Osteocyte (in vitro differentiated cells): ENCODE measurements around the gene PTTG1. TPM values are rescaled to one million over a fixed set of nuclear protein-coding genes. Genes with fewer than 3 reads are reported as not detected.

Source experiments
- DNase-seq: peaks from one replicate; pipeline ENCODE4 v3.0.0; 2021; ENCODE audit warnings: mixed read lengths; ENCODE audit not compliant: unreplicated experiment; ENCODE audit errors: extremely low spot score
- H3K27ac Mint-ChIP-seq: one replicate; pipeline ENCODE4 v1.8.0; 2021; ENCODE audit warnings: mild to moderate bottlenecking, mixed read lengths; ENCODE audit not compliant: unreplicated experiment
- H3K27me3 Mint-ChIP-seq: one replicate; pipeline ENCODE4 v1.8.0; 2021; ENCODE audit warnings: mixed read lengths; ENCODE audit not compliant: unreplicated experiment
- H3K36me3 Mint-ChIP-seq: one replicate; pipeline ENCODE4 v1.8.0; 2021; ENCODE audit warnings: mixed read lengths; ENCODE audit not compliant: unreplicated experiment
- H3K4me1 Mint-ChIP-seq: one replicate; pipeline ENCODE4 v1.8.0; 2021; ENCODE audit warnings: mixed read lengths; ENCODE audit not compliant: unreplicated experiment
- H3K4me3 Mint-ChIP-seq: one replicate; pipeline ENCODE4 v1.8.0; 2021; ENCODE audit warnings: mild to moderate bottlenecking, moderate library complexity, mixed read lengths; ENCODE audit not compliant: unreplicated experiment
- H3K9me3 Mint-ChIP-seq: one replicate; pipeline ENCODE4 v1.8.0; 2021; ENCODE audit warnings: mixed read lengths; ENCODE audit not compliant: unreplicated experiment
- CTCF ChIP-seq: fragments of 200-600 bp; sonication (generic); IDR thresholded peaks from 2 replicates; pipeline ENCODE4 v1.5.0; 2021; ENCODE audit warnings: antibody characterized with exemption, mild to moderate bottlenecking, moderate library complexity
- total RNA-seq: library from RNA; stranded (reverse); gene quantifications from 2 replicates; pipeline ENCODE4 v1.2.1, GENCODE V29; 2021

PTTG1 gene
- total RNA-seq, 1 donor from 2014 or later = 20.7 TPM

- no peak overlapping the region for H3K27ac Mint-ChIP-seq
- no peak overlapping the region for H3K4me3 Mint-ChIP-seq
- H3K9me3 Mint-ChIP-seq = no peaks in the 10 kb centered on the region
- no peaks in the 10 kb centered on the region for H3K36me3 Mint-ChIP-seq
- H3K27me3 Mint-ChIP-seq = peaks cover 9% of the 10 kb centered on the region
- peaks cover 4% of the 10 kb centered on the region for H3K4me1 Mint-ChIP-seq
- no peak for DNase-seq
- no peak for TF ChIP-seq CTCF
Observed at GRCh38 chr5:160466116-160466515, 44.5 kb downstream of the PTTG1 start.

- no peak for TF ChIP-seq CTCF
- Mint-ChIP-seq H3K27me3 (peaks cover 9% of the 10 kb centered on the region), H3K27ac (no peak overlapping the region), H3K9me3 (no peaks in the 10 kb centered on the region), H3K4me3 (no peak overlapping the region), H3K36me3 (no peaks in the 10 kb centered on the region), H3K4me1 (peaks cover 4% of the 10 kb centered on the region)
- DNase-seq = no peak
Observed at GRCh38 chr5:160466889-160467554, 45.4 kb downstream of the PTTG1 start.

GRCh38 chr5:160467555-160468362, 46.1 kb downstream of the PTTG1 start:
- peaks cover 9% of the 10 kb centered on the region for H3K27me3 Mint-ChIP-seq
- H3K9me3 Mint-ChIP-seq = no peaks in the 10 kb centered on the region
- peaks cover 4% of the 10 kb centered on the region for H3K4me1 Mint-ChIP-seq
- H3K36me3 Mint-ChIP-seq = no peaks in the 10 kb centered on the region
- no peak overlapping the region for H3K4me3 Mint-ChIP-seq
- no peak overlapping the region for H3K27ac Mint-ChIP-seq
- no peak for TF ChIP-seq CTCF
- DNase-seq = no peak

- TF ChIP-seq CTCF = no peak
- Mint-ChIP-seq H3K27me3 (peaks cover 9% of the 10 kb centered on the region), H3K36me3 (no peaks in the 10 kb centered on the region), H3K27ac (no peak overlapping the region), H3K9me3 (no peaks in the 10 kb centered on the region), H3K4me1 (peaks cover 4% of the 10 kb centered on the region), H3K4me3 (no peak overlapping the region)
- DNase-seq = no peak
Observed at GRCh38 chr5:160468363-160468975, 46.8 kb downstream of the PTTG1 start.
